ENCODE results near the gene VPS52.

The VPS52 gene

DNA sequence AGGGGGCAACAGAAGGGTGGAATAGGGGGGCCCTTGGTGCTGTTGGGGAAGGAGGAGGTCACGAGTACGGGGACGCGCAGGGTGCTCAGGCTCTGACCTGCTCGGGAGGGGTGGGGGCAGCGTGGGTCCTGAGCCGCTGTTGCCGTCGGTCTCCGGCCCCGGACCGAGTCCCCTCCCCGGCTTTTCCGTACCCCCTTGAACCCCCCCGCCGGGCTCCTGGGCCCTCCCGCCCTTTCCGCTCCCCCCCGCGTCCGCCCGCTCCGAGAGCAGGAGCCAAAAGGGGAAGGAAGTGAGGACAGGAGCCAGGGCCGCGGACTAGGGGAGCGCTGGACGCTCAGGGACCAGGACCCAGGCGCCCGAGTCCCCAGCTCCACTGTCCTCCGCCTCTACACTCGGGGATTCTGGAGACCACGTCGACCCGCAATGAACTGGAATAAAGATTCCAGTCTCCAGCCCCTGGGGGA, 27.1 kb upstream of the VPS52 start, which contains the start of gene RGL2:
Gene RGL2, minus strand, starts transcription at position 170 of the 464 bp plus-strand sequence. CDS start 332 bp downstream, outside the sequence.
- TF ChIP-seq ZNF785 (tag by site-specific recombination; IDR thresholded peaks at IDR 0.05) (0 out of 2 replicates have a peak, but pooled peaks have one; percentile 25), ZNF24 (tag by site-specific recombination; IDR thresholded peaks at IDR 0.05) (0 out of 2 replicates have a peak, but pooled peaks have one; percentile 20), ZBTB26 (tag by site-specific recombination; optimal IDR thresholded peaks at IDR 0.05) (peak; percentile 43), ZBTB48 (tag by site-specific recombination; IDR thresholded peaks at IDR 0.05) (peak; percentile 58), ZBTB8A (tag by site-specific recombination; IDR thresholded peaks at IDR 0.05) (no peak), ZNF398 (tag by site-specific recombination; IDR thresholded peaks at IDR 0.05) (peak; percentile 65; the same call in 1 of the 2 replicates), KLF1 (tag by site-specific recombination; IDR thresholded peaks at IDR 0.05) (0 out of 2 replicates have a peak, but pooled peaks have one; percentile 5), ZNF768 (tag by site-specific recombination; IDR thresholded peaks at IDR 0.05) (no peak), GLIS2 (tag by site-specific recombination; IDR thresholded peaks at IDR 0.05) (peak; percentile 38), ZNF555 (tag by site-specific recombination; conservative IDR thresholded peaks at IDR 0.05) (no peak), ZNF558 (tag by site-specific recombination; IDR thresholded peaks at IDR 0.05) (no peak), ZBTB10 (tag by site-specific recombination; IDR thresholded peaks at IDR 0.05) (peak; percentile 67), SETDB1 (IDR thresholded peaks at IDR 0.05; ENCODE audit: insufficient read length, low read length) (no peak), ZNF501 (tag by site-specific recombination; IDR thresholded peaks at IDR 0.05) (0 out of 2 replicates have a peak, but pooled peaks have one; percentile 18), ZIC2 (tag by site-specific recombination; IDR thresholded peaks at IDR 0.05) (no peak), ZNF341 (tag by site-specific recombination; IDR thresholded peaks at IDR 0.05; ENCODE audit: low read depth) (peak; percentile 96), ZNF549 (tag by site-specific recombination; IDR thresholded peaks at IDR 0.05) (no peak), ZFP41 (tag by site-specific recombination; IDR thresholded peaks at IDR 0.05; ENCODE audit: borderline replicate concordance) (no peak), PRDM10 (tag by site-specific recombination; IDR thresholded peaks at IDR 0.05) (peak; percentile 87), ZNF132 (tag by site-specific recombination; IDR thresholded peaks at IDR 0.05; ENCODE audit: borderline replicate concordance) (no peak)
- TF ChIP-seq, protein P1, sequence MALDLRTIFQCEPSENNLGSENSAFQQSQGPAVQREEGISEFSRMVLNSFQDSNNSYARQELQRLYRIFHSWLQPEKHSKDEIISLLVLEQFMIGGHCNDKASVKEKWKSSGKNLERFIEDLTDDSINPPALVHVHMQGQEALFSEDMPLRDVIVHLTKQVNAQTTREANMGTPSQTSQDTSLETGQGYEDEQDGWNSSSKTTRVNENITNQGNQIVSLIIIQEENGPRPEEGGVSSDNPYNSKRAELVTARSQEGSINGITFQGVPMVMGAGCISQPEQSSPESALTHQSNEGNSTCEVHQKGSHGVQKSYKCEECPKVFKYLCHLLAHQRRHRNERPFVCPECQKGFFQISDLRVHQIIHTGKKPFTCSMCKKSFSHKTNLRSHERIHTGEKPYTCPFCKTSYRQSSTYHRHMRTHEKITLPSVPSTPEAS (tag by site-specific recombination; IDR thresholded peaks at IDR 0.05) = no peak
- TF ChIP-seq, protein P2, sequence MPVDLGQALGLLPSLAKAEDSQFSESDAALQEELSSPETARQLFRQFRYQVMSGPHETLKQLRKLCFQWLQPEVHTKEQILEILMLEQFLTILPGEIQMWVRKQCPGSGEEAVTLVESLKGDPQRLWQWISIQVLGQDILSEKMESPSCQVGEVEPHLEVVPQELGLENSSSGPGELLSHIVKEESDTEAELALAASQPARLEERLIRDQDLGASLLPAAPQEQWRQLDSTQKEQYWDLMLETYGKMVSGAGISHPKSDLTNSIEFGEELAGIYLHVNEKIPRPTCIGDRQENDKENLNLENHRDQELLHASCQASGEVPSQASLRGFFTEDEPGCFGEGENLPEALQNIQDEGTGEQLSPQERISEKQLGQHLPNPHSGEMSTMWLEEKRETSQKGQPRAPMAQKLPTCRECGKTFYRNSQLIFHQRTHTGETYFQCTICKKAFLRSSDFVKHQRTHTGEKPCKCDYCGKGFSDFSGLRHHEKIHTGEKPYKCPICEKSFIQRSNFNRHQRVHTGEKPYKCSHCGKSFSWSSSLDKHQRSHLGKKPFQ (tag by site-specific recombination; IDR thresholded peaks at IDR 0.05) = no peak
- H3K36me3 ChIP-seq (ENCODE audit: control insufficient read depth in 2 of 2, insufficient read depth in 1 of 2, low read length in 2 of 2) = peaks cover 7 to 31% of the 10 kb centered on the region in 2 experiments; a peak in 2 of 3 replicates
- CTCF ChIA-PET = interaction anchor here (0.7 to 1.9 kb wide), 17 partner anchors 9 to 270 kb away, joined by 3 to 53 read pairs (median 6); partner anchors contain the start of genes B3GALT4, PFDN6, TAPBP and WDR46
- H3K9me3 ChIP-seq (ENCODE audit: control insufficient read depth, insufficient read depth, low read depth, low read length) = no peaks in the 10 kb centered on the region
- POLR2A ChIA-PET = interaction anchor here (0.5 to 3.6 kb wide), 23 partner anchors 9 to 327 kb away, joined by 3 to 57 read pairs (median 7); partner anchors contain the start of genes B3GALT4, HSD17B8, PFDN6 and PHF1
- peak within 1 kb of the TSS; percentile 91 for H3K27ac ChIP-seq (ENCODE audit: extremely low read depth, low read depth, low read length)
- peak within 1 kb of the TSS; percentile 74 for H3K4me3 ChIP-seq (ENCODE audit: low read depth, low read length)
- H3K4me1 ChIP-seq (ENCODE audit: control insufficient read depth, insufficient read depth, low read length) = no peaks in the 10 kb centered on the region
